MM.1S (cell line): ENCODE data around the gene PPA1.

ENCODE experiments used
- EZH2 ChIP-seq: fragments of 300-600 bp; sonication (generic); optimal IDR thresholded peaks from 2 replicates; pipeline ENCODE3; 2017; ENCODE audit warnings: low read depth, mild to moderate bottlenecking, antibody characterized with exemption, low read length, mixed read lengths
- EZH2phosphoT487 ChIP-seq: fragments of 300-600 bp; sonication (generic); IDR thresholded peaks from 2 replicates; pipeline ENCODE4 v1.6.1; 2018; ENCODE audit warnings: antibody characterized with exemption, low read length
- TF ChIP-seq, protein P1 (sequence below): fragments of 300-600 bp; sonication (generic); IDR thresholded peaks from 2 replicates; pipeline ENCODE4 v1.5.1; 2016; ENCODE audit warnings: antibody characterized with exemption, low read length, mixed read lengths

- TF ChIP-seq, protein P1, sequence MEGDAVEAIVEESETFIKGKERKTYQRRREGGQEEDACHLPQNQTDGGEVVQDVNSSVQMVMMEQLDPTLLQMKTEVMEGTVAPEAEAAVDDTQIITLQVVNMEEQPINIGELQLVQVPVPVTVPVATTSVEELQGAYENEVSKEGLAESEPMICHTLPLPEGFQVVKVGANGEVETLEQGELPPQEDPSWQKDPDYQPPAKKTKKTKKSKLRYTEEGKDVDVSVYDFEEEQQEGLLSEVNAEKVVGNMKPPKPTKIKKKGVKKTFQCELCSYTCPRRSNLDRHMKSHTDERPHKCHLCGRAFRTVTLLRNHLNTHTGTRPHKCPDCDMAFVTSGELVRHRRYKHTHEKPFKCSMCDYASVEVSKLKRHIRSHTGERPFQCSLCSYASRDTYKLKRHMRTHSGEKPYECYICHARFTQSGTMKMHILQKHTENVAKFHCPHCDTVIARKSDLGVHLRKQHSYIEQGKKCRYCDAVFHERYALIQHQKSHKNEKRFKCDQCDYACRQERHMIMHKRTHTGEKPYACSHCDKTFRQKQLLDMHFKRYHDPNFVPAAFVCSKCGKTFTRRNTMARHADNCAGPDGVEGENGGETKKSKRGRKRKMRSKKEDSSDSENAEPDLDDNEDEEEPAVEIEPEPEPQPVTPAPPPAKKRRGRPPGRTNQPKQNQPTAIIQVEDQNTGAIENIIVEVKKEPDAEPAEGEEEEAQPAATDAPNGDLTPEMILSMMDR = no peak
- no peak for TF ChIP-seq EZH2phosphoT487
- TF ChIP-seq EZH2 = no peak
These were observed 66.0 kb downstream of the PPA1 start for GRCh38 chr10:70167246-70167645.
